NCI-H2029 (cell line): ENCODE results near the gene VIT.
"Not testable (repeated sequence)": the region's sequence is repeated elsewhere in the genome, so short reads cannot be mapped to it uniquely, and the experiment has no call there.

Experiments
- DNase-seq: peaks from one replicate; lab custom pipeline; 2025; lab: John Stamatoyannopoulos, UW

VIT gene

DNA sequence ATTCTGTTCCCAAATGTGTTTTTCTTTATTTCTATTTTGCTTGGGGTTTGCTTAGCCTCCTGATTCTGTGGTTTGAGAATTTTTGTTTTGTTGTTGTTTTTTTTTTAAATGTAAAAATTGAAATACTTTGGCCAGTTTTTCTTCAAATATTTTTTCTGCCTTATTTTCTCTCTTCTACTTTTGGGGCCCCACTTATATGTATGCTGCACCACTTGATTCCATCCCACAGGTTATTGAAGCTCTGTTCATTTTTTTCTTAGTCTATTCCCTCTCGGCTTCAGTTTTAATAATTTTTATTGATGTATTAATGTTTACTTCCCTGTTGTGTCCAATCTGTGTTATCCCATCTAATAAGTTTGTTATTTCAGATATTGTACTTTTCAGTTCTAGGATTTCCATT, 17.7 kb upstream of the VIT start:
- no peak for DNase-seq

DNA sequence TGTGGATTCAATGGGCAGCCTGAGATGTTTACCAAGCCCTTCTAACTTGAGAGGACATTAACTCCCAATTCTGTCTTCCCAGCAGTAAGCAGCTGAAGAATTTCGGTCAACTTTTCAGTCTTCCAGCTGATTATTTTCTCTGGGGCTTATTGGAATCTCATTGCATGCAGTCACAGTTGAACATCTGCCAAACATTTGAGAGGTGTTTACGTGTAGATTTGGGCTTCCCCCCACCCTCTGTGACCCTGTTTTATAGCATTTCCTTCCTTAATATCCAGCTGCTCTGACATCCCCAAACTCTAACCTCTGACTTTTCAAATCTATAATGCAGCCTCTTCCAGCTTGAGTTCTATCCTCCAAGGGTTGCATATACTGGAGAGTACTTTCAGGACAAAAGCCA, 16.5 kb upstream of the VIT start:
- no peak for DNase-seq

DNA sequence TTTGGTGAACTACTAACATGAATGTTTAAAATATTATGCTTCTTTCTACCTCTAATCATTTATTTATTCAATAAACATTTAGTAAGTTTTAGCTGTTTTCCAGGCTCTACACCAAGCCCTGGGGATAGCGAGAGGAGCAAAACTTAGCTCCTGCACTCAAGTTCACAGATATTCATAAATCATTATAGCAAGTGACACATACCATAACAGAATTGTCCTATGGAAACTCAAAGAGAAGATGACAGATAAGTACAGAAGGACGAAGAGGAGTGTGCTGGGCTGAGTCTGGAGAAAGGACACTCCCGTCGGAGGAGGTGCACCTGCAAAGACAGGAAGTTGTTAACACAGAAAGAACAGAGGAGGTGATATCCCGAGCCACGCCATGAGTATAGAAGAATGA, 13.9 kb upstream of the VIT start:
- no peak for DNase-seq

DNA sequence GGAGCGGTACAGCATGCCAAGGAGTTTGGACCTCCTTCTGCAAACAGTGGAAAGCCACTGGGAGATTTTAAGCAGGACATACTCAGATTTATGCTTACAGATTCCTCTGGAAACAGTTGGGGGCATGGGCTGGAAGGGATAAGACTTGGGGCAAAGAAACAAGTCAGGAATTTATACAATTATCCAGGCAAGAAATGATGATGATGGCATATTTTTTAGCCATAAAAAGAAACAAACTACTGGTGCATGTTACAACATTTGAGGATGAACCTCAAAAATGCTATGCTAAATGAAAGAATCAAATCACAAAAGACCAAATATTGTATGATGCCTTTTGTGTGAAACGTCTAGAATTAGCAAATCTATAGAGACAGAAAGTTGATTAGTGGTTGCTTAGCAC, 13.5 kb upstream of the VIT start:
- DNase-seq, result no peak

DNA sequence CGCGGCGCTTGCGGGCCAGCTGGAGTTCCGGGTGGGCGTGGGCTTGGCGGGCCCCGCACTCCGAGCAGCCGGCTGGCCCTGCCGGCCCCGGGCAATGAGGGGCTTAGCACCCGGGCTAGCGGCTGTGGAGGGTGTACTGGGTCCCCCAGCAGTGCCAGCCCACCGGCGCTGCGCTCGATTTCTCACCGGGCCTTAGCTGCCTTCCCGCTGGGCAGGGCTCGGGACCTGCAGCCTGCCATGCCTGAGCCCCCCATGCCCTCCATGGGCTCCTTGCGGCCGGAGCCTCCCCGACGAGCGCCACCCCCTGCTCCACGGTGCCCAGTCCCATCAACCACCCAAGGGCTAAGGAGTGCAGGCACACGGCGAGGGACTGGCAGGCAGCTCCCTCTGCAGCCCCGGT, 8.2 kb upstream of the VIT start:
- not testable (repeated sequence) for DNase-seq

DNA sequence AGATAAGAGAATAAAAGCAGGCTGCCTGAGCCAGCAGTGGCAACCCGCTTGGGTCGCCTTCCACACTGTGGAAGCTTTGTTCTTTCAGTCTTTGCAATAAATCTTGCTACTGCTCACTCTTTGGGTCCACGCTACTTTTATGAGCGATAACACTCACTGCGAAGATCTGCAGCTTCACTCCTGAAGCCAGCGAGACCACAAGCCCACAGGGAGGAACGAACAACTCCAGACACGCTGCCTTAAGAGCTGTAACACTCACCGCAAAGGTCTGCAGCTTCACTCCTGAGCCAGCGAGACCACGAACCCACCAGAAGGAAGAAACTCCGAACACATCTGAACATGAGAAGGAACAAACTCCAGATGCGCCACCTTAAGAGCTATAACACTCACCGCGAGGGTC, 7.5 kb upstream of the VIT start:
- DNase-seq, result not testable (repeated sequence)

DNA sequence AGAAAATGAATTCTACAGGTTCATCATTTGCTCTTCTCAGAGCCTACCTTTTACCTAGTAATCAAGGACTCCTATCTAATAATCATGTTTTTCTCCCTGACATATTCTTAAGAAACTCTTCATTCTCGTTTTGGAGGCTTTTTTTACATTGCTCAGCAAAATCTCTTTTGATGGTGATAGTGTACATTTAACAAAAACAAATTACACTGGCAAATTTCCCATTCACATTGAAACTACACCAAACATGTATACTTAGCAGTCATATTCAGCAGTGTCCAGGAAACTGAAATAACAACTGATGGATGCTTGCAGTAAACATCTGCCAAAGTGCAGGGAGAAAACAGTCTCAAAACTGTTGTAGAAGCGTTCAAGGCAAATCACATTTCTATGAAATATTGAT, 4.4 kb upstream of the VIT start:
- DNase-seq, result no peak

DNA sequence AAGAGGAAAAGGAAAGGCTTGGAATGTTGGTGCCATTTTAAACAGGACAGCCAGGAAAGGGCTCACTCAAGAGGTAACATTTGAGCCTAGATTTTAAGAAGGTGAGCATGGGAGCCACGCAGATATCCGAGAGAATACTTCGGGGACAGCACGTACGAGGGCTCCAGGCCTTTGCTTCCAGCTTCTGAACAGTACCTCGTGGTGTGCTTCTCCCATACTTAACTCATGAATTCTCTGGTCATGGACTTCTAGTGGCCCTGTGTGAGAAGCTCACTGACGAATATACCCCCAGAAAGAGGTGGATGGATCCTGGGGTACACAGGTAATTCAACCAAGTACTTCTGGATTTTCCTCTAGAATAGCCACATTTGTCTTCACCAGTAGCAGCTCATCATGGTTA, 2.7 kb upstream of the VIT start:
- no peak for DNase-seq

DNA sequence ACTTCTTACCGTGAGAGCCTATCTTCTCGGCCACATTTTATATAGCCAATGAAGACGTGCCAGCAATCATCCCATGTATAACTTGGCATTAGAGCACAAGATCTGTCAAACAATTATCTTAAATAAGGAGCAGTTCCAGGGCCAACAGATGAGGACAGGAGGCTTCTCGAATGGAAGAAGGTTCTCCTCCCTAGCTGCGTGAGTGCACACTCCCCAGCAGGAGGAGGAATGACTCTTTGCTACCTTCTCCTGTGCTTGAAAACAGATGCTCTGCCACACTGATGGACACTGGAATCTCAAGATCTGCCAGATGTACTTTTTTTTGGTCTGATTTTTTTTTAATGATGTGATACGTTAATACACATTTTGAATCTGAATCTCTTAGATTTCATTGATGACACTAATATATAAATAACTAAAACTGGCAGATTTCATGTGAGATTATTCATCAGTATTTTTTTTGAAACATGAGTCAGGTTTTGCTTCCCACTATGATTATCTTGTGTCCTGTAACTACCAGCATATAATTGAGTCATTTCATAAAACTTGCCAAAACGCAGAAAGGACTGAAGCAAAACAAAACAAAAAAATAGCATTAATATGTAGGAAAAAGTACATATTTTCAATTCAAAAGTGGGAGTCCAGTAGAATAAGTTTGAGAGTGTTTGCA, 626 bp upstream of the VIT start:
- no peak for DNase-seq

DNA sequence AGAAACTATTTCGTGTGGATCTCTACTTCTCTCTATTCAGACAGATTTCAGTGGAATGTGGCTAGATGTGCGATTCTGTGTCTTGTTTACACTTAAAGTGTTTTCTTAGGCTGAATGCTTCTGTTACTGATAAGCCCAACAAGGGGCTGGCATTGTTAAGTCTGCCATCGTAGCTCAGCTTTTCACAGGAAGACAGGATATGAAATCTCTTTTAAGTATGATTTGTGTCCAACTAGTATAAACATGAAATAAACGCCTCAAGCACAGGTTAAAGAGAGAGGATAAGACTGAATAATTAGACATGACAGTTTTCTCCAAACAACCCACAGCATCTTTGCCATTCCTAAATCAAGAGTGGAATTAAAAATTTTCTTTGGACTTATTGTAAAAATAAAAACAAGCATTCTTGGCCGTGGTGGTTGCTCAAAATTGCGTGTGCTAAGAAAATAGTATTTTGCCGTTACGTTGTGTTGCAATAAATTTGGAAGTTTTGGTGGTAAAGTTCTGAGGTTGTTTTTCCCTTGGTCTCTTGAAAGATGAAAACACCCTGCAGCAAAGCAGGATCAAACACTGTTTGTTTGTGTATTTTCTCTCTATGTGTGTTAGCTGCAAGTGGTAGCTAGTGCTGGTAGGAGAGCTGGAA, 1.0 kb downstream of the VIT start:
- no peak for DNase-seq

DNA sequence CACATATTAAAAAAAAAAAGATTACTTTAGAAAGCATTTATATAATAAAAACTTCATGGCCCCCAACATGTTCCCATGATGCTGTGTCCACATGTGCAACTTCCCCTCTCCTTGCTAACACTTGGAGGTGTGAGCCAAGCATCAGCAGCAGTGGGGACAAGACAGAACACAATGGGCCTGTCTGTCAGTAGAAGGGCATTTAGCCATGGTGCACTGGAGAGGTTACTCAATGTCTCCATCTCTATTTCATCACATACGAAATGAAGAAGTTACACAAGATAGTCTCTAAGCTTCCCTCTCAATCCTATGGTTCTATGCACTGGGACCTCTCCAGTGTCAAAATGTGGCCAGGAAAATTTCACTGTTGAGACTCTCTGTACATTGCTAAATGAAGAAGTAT, 2.5 kb downstream of the VIT start:
- DNase-seq, result no peak

DNA sequence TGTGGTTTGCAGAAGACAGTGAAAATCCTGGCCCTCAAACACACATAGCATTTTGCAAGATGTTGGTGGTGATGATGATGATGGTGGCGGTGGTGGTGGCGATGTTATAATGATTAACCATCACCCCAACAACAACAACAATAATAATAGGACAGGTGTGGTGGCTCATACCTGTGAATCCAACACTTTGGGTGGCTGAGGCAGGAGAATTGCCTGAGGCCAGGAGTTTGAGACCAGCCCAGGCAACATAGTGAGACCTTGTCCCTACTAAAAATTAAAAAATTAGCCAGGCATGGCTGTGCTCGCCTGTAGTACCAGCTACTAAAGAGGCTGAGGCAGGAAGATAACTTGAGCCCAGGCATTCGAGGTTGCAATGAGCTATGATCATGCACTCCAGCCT, 3.8 kb downstream of the VIT start:
- no peak for DNase-seq

DNA sequence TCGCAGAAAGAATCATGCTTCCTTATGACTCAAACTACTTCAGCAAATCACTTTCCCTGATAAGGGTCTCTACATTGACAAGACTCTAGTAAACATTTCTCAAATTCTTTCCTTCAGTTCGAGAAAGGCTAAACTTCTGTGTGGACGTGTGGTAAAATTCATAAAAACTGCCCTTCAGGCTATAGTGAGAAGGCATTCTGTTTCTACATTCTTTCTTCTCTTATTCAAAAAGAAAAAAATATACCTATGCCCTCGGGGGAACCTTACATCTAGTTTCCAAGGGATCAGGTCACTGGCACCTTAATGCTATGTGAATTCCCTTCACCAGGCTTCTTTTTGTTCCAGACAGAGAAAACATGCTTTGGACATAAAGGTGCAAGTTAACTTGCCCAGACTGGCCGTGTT, 4.9 kb downstream of the VIT start:
- DNase-seq, result no peak

DNA sequence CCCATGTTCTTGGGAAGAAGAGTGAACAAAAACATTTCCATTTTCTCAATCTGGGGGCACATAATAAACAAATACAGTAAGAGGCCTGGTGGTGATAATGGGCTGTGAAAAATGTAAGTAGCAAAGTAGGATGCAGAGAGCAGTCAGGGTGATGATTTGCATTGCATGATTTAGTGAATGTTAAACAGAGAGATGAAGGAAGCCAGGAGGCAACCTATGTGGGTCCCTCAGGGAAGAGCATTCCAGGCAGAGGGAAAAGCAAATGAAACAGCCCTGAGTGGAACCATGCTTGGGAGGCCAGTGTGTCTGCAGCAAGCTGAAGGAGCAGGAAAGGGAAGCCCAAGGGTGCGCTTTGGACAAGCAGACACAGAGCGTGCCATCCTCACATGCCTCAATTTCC, 5.4 kb downstream of the VIT start:
- no peak for DNase-seq

DNA sequence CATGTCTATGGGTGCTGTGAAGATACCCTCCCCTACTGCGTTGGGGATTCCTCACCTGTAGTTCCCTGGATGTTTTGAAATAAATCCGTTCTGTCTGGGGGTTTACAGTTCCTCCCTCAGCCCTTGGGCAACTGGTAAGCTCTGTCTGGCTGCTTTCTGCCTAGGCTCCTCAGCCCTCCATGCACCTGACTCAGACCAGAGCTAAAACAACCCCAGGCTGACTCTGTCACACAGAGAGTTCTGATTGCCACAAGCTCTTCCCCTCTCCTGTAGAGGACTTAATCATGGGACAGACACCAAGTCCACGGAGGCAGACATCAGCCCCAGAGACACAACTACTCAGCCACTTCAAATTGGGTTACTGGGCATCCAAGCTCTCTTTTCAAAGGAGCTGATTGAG, 6.3 kb downstream of the VIT start:
- no peak for DNase-seq

DNA sequence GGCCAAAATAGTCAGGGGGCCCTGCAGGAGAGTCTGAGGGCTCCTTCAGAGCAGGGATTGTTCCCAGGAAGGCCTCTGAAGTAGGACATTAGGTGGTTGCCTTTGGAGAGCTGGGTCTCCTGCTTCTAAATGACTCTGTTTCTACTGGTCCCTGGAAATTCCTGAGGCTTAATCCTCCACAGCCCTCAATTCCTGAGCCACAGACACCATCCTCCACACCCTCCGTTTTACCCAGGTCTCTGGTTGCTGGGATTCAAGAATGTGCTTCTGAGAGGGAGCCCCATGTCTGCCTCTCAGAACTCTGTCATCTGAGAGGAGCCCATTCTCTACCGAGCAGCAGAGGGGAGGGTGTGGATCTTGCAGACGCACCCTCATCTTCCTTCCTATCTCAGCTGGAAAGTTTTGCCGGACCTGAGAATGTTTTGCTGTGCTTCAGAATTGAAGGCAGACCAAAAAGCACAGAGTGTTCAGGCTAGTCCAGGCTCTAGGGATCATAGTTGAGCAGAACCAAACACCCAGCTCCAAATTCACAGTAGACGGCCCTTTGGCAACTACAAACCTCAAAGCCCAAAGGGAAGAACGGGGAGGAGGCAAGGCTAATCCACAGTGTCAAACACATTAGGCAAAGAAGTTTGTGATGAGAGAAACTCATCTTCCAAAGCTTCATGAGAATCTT, 8.1 kb downstream of the VIT start:
- no peak for DNase-seq

DNA sequence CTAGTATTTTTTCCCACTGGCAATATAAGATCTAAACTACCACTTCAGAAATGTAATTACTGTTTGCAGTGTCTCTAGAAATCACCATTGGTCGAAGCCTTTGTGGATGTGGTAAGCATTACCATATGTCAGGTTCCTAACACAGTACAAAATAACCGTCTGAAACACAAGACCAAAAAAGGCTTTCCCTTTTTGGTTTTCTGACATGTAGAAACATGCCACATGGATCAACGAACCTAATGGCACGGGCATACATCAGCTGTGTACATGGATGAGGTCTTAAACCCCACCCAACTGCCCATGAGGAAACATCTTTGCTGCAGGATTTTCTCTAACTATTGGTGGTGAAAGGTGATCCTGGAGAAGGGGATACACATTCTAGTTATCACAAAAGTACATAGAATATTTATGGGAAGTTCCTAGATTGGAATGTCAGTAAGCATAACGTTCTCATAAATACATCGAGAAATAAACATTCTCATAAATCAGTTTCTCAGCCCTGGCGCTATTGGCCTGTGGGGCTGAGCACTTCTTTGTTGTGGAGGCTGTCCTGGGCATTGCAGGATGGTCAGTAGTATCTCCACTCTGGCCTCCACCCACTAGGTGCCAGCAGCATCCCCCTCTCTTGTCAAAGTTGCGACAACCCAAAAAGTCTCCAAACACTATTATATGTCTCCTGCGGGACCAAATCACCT, 9.0 kb downstream of the VIT start:
- no peak for DNase-seq

DNA sequence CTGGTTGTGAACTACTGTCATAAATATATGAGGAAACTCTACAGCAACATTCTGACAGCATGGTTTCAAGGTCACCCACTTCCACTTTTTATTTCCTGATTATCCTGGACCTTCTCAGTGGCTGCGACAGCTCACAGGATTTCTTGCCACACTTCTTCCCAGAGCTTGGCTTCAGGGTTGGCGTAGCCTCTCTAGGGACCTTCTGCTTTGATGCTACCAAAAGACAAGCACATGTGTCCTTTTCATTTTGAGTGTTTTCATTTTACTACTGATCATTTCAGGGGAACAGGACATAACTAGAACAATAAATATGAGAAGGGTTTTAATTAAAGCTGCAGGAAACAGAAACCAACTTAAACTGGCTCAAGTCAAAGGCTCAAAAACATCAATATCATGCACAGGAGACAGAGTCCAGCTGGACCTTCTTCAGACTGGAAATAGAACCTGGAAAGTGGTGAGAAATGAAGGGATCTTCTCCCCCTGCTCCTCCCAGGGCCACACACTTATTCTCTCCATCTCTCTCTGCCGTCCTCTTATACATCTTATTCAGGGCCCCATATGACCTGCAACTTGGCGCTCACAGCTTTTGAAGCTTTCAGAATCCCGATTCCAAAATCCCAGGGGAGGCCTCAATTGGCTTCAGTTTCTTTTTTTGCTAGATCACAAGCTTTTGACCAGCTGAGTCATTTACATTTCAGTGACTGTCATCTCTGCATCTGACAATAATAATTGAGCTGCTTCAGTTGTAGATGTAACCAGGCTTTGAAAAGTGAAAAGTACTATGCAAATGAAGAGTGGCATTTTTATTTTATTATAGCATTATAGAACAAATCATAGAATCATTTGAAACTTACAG, 9.7 kb downstream of the VIT start:
- no peak for DNase-seq

DNA sequence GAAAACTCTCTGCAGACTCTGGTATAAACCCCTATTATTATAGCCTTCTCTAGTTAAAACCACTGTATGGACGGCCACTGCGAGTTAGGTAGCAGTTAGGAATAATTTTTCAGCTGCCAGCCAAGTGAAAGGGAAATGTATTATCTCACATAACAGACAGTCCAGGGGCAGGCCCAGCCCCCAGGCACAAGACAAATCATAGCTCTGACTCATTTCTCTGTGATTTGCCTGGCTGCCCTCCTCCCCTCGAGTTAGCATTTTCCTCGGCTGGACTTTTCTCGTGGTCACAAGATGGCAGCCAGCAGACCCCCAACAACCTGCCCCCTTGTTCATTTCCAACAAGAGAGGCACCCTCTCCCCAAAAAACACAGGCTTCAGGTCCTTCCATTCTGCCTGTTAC, 10.5 kb downstream of the VIT start:
- DNase-seq, result no peak

DNA sequence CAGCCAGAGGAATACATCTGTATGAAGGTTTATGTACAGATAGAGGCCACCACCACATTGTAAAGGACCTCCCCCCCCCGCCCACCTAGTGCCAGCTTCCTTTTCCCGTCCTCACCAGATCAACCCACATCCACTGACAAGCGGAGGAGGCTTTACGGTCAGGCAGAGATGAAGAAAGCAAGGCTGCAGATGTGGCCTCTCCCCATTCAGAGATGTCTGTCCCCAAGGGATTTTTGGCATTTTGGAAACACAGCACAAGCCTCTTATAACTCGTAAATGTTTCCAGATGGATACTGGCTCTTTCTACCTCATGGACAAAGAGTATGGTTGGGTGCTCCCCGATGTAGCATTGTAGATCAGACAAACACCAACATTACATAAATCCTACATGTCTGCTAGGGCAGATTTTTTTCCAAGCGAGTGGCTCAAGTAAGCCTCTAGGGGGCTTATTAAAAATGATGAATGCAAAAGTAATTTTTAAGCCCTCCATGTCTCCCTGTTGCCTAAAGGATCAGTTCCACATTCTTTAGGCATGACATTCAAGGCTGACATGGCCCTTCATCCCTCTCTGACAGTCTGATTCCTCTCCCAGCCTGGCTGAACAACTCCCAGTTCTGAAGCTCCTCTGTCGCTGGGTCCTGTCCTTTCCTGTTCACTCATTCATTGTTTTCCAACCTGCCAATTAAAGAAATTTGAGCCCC, 11.7 kb downstream of the VIT start:
- DNase-seq, result no peak

DNA sequence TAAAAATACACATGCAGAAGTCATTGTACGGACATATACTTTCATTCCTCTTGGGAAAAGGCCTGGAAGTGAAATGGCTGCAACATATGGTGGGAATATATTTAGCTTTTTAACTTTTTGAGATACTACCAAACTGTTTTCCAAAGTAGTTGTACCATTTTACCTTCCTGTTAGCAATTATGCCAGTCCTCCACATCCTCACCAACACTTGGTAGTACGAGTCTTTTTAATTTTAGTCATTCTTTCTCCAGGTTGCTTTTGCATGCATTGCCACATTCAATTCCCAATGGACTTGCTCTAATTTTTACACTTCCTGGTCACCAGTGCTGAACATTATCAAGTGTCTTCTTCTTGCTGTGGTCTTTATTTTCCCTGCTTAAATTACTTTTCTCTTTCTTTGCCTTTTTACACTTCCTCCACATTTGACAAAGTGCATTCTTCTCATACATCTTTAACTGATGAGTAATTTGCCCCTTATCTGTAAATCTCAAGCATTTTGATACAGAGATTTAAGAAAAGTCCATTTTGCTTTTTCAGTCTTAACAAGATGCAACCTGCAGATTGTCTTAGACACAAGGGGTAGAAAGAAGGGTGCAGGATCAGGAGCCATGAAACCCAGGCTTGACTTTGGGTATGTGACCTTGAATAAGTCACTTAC, 14.5 kb downstream of the VIT start:
- DNase-seq, result no peak
